ENCODE measurements around the gene JUND. TPM values are rescaled to one million over a fixed set of nuclear protein-coding genes. Genes with fewer than 3 reads are reported as not detected.

JUND gene
- total RNA-seq, 1 donor from 2014 or later: 161 TPM

- no peak for FAIRE-seq
- H3K4me3 Mint-ChIP-seq (ENCODE audit: unreplicated experiment): no peak overlapping the region
- peaks cover 12% of the 10 kb centered on the region for H3K27me3 ChIP-seq (ENCODE audit: insufficient read depth, low read length)
These were observed 50.3 kb downstream of the JUND start for GRCh38 chr19:18230941-18231734.

GRCh38 chr19:18229915-18230314 is 51.5 kb downstream of the JUND start:
- Mint-ChIP-seq H3K4me1 (ENCODE audit: low read depth, unreplicated experiment) (peaks cover 4% of the 10 kb centered on the region), H3K27me3 (ENCODE audit: low read depth, unreplicated experiment) (peaks cover 27% of the 10 kb centered on the region), H3K36me3 (ENCODE audit: low read depth, unreplicated experiment) (no peaks in the 10 kb centered on the region), H3K9me3 (ENCODE audit: unreplicated experiment) (peaks cover 2% of the 10 kb centered on the region), H3K4me3 (ENCODE audit: unreplicated experiment) (no peak overlapping the region), H3K27ac (ENCODE audit: unreplicated experiment) (no peak overlapping the region)
- Histone ChIP-seq H3K27ac (ENCODE audit: low read depth, low read length) (no peak overlapping the region), H2AFZ (ENCODE audit: low read depth, low read length) (no peak overlapping the region), H3K36me3 (ENCODE audit: insufficient read depth, low read length) (no peaks in the 10 kb centered on the region), H3K79me2 (ENCODE audit: insufficient read depth, low read length) (no peaks in the 10 kb centered on the region), H3K9me3 (ENCODE audit: insufficient read depth, low read depth, low read length) (no peaks in the 10 kb centered on the region), H3K4me2 (ENCODE audit: low read length) (no peak overlapping the region), H3K4me1 (ENCODE audit: insufficient read depth, low read length) (peaks cover 4% of the 10 kb centered on the region), H4K20me1 (ENCODE audit: insufficient read depth, low read length) (no peaks in the 10 kb centered on the region), H3K27me3 (ENCODE audit: insufficient read depth, low read length) (peaks cover 19% of the 10 kb centered on the region), H3K4me3 (ENCODE audit: insufficient read depth, low read depth, low read length) (no peak overlapping the region), H3K9ac (ENCODE audit: low read length) (no peak overlapping the region)
- FAIRE-seq: no peak
- TF ChIP-seq EZH2 (IDR thresholded peaks at IDR 0.05; ENCODE audit: insufficient read depth, low read length) (no peak), CTCF (IDR thresholded peaks at IDR 0.05; ENCODE audit: insufficient read depth, low read depth, low read length) (no peak)
- no peak for DNase-seq (ENCODE audit: low read depth)

More at GRCh38 chr19:18230941-18231734, 50.3 kb downstream of the JUND start:
- Mint-ChIP-seq H3K4me1 (ENCODE audit: low read depth, unreplicated experiment) (peaks cover 4% of the 10 kb centered on the region), H3K9me3 (ENCODE audit: unreplicated experiment) (peaks cover 5% of the 10 kb centered on the region), H3K27me3 (ENCODE audit: low read depth, unreplicated experiment) (peaks cover 37% of the 10 kb centered on the region), H3K36me3 (ENCODE audit: low read depth, unreplicated experiment) (no peaks in the 10 kb centered on the region), H3K27ac (ENCODE audit: unreplicated experiment) (no peak overlapping the region)
- Histone ChIP-seq H4K20me1 (ENCODE audit: insufficient read depth, low read length) (no peaks in the 10 kb centered on the region), H3K9me3 (ENCODE audit: insufficient read depth, low read depth, low read length) (no peaks in the 10 kb centered on the region), H3K4me3 (ENCODE audit: insufficient read depth, low read depth, low read length) (no peak overlapping the region), H3K36me3 (ENCODE audit: insufficient read depth, low read length) (no peaks in the 10 kb centered on the region), H2AFZ (ENCODE audit: low read depth, low read length) (no peak overlapping the region), H3K27ac (ENCODE audit: low read depth, low read length) (no peak overlapping the region), H3K4me2 (ENCODE audit: low read length) (no peak overlapping the region), H3K79me2 (ENCODE audit: insufficient read depth, low read length) (no peaks in the 10 kb centered on the region), H3K4me1 (ENCODE audit: insufficient read depth, low read length) (no peaks in the 10 kb centered on the region), H3K9ac (ENCODE audit: low read length) (no peak overlapping the region)
- no peak for DNase-seq (ENCODE audit: low read depth)
- no peak for TF ChIP-seq EZH2 (IDR thresholded peaks at IDR 0.05; ENCODE audit: insufficient read depth, low read length)
- TF ChIP-seq CTCF (IDR thresholded peaks at IDR 0.05; ENCODE audit: insufficient read depth, low read depth, low read length): no peak

Small RNAs within 50 kb of the gene (microRNA-seq; reads per million reads assigned to microRNA genes)
- 9.3 reads per million, percentile 34 among the genes with 10 or more reads in this experiment for gene MIR3188

Other genes starting within 250 kb of the JUND start
- 0.07 TPM in 1 of 2 replicates, not detected in the other for gene IL12RB1, start 194.7 kb downstream of the JUND start, total RNA-seq
- 5.5 and 6.3 TPM in 2 replicates for gene MAST3, start 183.8 kb downstream of the JUND start, total RNA-seq
- gene PIK3R2, start 128.5 kb downstream of the JUND start, total RNA-seq: 58.4 and 60.6 TPM in 2 replicates
- 0.89 and 2.3 TPM in 2 replicates for gene IFI30, start 107.8 kb downstream of the JUND start, total RNA-seq
- 17.7 and 21.8 TPM in 2 replicates for gene MPV17L2, start 88.4 kb downstream of the JUND start, total RNA-seq
- 6.6 and 7.5 TPM in 2 replicates for gene RAB3A, start 77.6 kb downstream of the JUND start, total RNA-seq
- gene PDE4C, start 55.2 kb downstream of the JUND start, total RNA-seq: 0.64 and 0.70 TPM in 2 replicates
- gene IQCN, start 7.2 kb downstream of the JUND start, total RNA-seq: 1.3 and 1.7 TPM in 2 replicates
- 102 and 127 TPM in 2 replicates for gene LSM4, start 41.5 kb upstream of the JUND start, total RNA-seq
- 20.6 and 28.4 TPM in 2 replicates for gene PGPEP1, start 59.0 kb upstream of the JUND start, total RNA-seq
- 20.5 and 23.2 TPM in 2 replicates for gene GDF15, start 104.5 kb upstream of the JUND start, total RNA-seq
- not detected in 2 replicates for gene LRRC25, start 116.0 kb upstream of the JUND start, total RNA-seq
- gene SSBP4, start 137.8 kb upstream of the JUND start, total RNA-seq: 51.2 and 56.6 TPM in 2 replicates
- gene ISYNA1, start 156.5 kb upstream of the JUND start, total RNA-seq: 128 and 153 TPM in 2 replicates
- gene ELL, start 240.4 kb upstream of the JUND start, total RNA-seq: 16.0 TPM in 2 replicates

Measured in astrocyte (in vitro differentiated cells and primary cell).